HPDE6-E6E7 (cell line): ENCODE data around the gene HCN4.

Source experiments
- DNase-seq: peaks from one replicate; pipeline ENCODE4 v3.0.0; 2011; ENCODE audit warnings: missing footprints; ENCODE audit errors: extremely low spot score

HCN4 gene

GRCh38 chr15:73380661-73381060 lies 11.9 kb upstream of the HCN4 start:
- DNase-seq = no peak

GRCh38 chr15:73378089-73378488 lies 9.3 kb upstream of the HCN4 start:
- DNase-seq = no peak

GRCh38 chr15:73375755-73376305 lies 7.1 kb upstream of the HCN4 start:
- DNase-seq = no peak

- no peak for DNase-seq
These were observed 6.3 kb upstream of the HCN4 start for GRCh38 chr15:73375012-73375411.

- DNase-seq = no peak
These were observed 5.8 kb upstream of the HCN4 start for GRCh38 chr15:73374604-73375003.

- no peak for DNase-seq
These were observed 4.5 kb upstream of the HCN4 start for GRCh38 chr15:73373221-73373620.

- no peak for DNase-seq
These were observed 3.1 kb upstream of the HCN4 start for GRCh38 chr15:73371812-73372211.

GRCh38 chr15:73370151-73370550 lies 1.4 kb upstream of the HCN4 start:
- no peak for DNase-seq

GRCh38 chr15:73369154-73369694 lies 466 bp upstream of the HCN4 start:
- no peak for DNase-seq

GRCh38 chr15:73367624-73368300 lies 996 bp downstream of the HCN4 start:
- DNase-seq = no peak

- no peak for DNase-seq
These were observed 1.8 kb downstream of the HCN4 start for GRCh38 chr15:73366766-73367623.

- DNase-seq = no peak
These were observed 4.7 kb downstream of the HCN4 start for GRCh38 chr15:73364070-73364469.

GRCh38 chr15:73362900-73363299 lies 5.9 kb downstream of the HCN4 start:
- no peak for DNase-seq

GRCh38 chr15:73361337-73361736 lies 7.4 kb downstream of the HCN4 start:
- no peak for DNase-seq

GRCh38 chr15:73359651-73360050 lies 9.1 kb downstream of the HCN4 start:
- DNase-seq = no peak

- DNase-seq = no peak
These were observed 10.6 kb downstream of the HCN4 start for GRCh38 chr15:73357999-73358665.

GRCh38 chr15:73355612-73356265 lies 13.0 kb downstream of the HCN4 start:
- DNase-seq = no peak

GRCh38 chr15:73354241-73354640 lies 14.5 kb downstream of the HCN4 start:
- no peak for DNase-seq

GRCh38 chr15:73353734-73354133 lies 15.0 kb downstream of the HCN4 start:
- no peak for DNase-seq

- DNase-seq = no peak
These were observed 16.7 kb downstream of the HCN4 start for GRCh38 chr15:73352082-73352481.

GRCh38 chr15:73349191-73349590 lies 19.6 kb downstream of the HCN4 start:
- no peak for DNase-seq
